Measurements from ENCODE around the gene LGR4.

The LGR4 gene

DNA sequence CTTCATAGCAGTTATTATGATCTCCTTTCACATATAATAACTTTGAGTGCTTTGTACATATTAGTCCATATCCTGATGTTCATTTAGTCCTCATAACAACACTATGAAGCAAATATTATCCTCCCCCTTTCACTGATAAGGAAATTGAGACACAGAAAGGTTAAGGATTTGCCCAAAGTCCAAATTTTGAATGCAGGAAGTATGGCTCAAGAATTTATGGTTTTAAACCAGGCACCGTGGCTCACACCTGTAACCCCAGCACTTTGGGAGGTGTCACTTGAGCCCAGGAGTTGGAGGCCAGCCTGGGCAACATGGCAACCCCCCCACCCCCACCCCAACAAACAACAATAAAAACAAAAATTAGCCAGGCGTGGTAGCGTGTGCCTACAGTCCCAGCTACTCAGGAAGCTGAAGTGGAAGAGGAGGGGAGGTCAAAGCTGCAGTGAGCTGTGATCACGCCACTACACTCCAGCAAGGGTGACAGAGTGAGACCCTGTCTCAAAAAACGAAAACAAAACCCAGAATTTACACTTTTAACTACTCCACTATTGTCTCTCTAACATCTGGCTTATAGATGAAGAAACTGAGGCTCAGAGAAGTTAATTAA, 118.1 kb downstream of the LGR4 start:
- TF ChIP-seq, protein P1, sequence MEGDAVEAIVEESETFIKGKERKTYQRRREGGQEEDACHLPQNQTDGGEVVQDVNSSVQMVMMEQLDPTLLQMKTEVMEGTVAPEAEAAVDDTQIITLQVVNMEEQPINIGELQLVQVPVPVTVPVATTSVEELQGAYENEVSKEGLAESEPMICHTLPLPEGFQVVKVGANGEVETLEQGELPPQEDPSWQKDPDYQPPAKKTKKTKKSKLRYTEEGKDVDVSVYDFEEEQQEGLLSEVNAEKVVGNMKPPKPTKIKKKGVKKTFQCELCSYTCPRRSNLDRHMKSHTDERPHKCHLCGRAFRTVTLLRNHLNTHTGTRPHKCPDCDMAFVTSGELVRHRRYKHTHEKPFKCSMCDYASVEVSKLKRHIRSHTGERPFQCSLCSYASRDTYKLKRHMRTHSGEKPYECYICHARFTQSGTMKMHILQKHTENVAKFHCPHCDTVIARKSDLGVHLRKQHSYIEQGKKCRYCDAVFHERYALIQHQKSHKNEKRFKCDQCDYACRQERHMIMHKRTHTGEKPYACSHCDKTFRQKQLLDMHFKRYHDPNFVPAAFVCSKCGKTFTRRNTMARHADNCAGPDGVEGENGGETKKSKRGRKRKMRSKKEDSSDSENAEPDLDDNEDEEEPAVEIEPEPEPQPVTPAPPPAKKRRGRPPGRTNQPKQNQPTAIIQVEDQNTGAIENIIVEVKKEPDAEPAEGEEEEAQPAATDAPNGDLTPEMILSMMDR (IDR thresholded peaks at IDR 0.05; ENCODE audit: control insufficient read depth, extremely low read depth, insufficient read depth), result no peak
- DNase-seq (ENCODE audit: low read depth), result no peak
- no peak overlapping the region for H3K4me3 ChIP-seq (ENCODE audit: low read depth, low read length)

- TF ChIP-seq, protein P1 (IDR thresholded peaks at IDR 0.05; ENCODE audit: control insufficient read depth, extremely low read depth, insufficient read depth), result no peak
- H3K4me3 ChIP-seq (ENCODE audit: low read depth, low read length), result no peak overlapping the region
- DNase-seq (ENCODE audit: low read depth), result no peak
Measured at GRCh38 chr11:27353593-27354358, 118.8 kb downstream of the LGR4 start.

DNA sequence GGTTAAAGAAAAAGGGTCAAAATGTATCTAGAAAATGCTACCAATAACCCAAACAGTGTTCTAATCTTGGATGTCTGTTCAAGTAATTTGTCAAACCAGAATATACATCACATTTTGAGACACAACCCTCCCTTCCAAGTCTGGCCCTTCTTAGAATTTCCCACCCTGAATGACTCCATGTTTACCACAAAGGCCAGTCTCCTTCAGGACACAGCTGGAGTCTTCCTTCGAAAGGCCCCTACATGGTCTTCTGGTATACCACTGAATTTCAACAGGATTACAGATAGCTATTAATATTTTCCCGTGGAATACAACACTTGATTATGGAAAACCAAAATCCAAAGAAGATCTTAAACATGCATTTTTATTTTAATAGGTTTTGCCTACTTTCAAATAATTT, 119.8 kb downstream of the LGR4 start:
- TF ChIP-seq, protein P1 (IDR thresholded peaks at IDR 0.05; ENCODE audit: control insufficient read depth, extremely low read depth, insufficient read depth), result no peak
- no peak for DNase-seq (ENCODE audit: low read depth)
- no peak overlapping the region for H3K4me3 ChIP-seq (ENCODE audit: low read depth, low read length)

DNA sequence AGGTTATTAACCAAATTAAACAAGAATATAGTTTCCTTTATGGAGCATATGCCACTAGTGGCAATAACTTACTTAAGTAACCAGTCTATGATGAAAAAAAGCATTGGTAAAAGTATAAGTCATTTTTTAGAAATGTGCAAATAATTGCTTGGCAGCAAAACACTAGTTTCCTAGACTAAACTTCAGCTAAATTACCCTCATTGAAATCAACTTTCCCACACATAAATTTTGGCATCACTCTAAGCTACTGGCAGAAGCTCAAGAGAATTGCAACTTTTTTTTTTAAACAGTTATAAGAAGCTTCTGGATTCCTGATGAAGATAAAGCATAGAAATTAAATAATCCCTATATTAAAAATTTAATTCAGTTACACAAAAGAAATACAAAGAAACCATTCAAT, 122.1 kb downstream of the LGR4 start:
- DNase-seq (ENCODE audit: low read depth), result no peak
- TF ChIP-seq, protein P1 (IDR thresholded peaks at IDR 0.05; ENCODE audit: control insufficient read depth, extremely low read depth, insufficient read depth), result no peak
- no peak overlapping the region for H3K4me3 ChIP-seq (ENCODE audit: low read depth, low read length)

DNA sequence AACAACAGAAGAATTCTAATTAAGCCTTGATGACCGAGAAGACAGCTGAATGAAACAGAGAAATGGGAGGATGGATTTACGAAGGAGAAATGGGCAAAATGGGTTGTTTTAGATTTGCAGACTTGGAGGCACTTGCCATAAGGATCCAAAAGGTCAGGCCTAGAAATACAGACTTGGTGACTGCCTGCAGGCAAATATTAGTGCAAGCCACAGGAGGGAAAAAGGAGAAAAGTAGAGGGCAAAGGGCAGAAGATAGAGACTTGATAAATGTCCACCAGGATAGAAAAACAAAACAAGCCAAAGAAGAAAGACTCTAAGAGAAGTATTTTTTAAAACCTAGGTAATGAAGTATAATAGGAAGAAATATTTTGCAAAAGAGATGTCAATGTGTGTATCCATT, 122.7 kb downstream of the LGR4 start:
- H3K4me3 ChIP-seq (ENCODE audit: low read depth, low read length), result no peak overlapping the region
- TF ChIP-seq, protein P1 (IDR thresholded peaks at IDR 0.05; ENCODE audit: control insufficient read depth, extremely low read depth, insufficient read depth), result no peak
- DNase-seq (ENCODE audit: low read depth), result no peak

GRCh38 chr11:27348340-27348873, 124.2 kb downstream of the LGR4 start:
- no peak overlapping the region for H3K4me3 ChIP-seq (ENCODE audit: low read depth, low read length)
- TF ChIP-seq, protein P1 (IDR thresholded peaks at IDR 0.05; ENCODE audit: control insufficient read depth, extremely low read depth, insufficient read depth), result no peak
- no peak for DNase-seq (ENCODE audit: low read depth)

Data from LNCaP clone FGC (cell line).